ENCODE data around the gene KANK3. TPM values are rescaled to one million over a fixed set of nuclear protein-coding genes. Genes with fewer than 3 reads are reported as not detected.

KANK3 gene
- polyA plus RNA-seq, 4 donors: 6.8 to 16.7 (median 8.1) TPM

GRCh38 chr19:8340341-8341096, 2.5 kb downstream of the KANK3 start:
- no peak for DNase-seq (ENCODE audit: low read depth in 4 of 4, low spot score in 3 of 4)

- DNase-seq (ENCODE audit: low read depth in 4 of 4, low spot score in 3 of 4): no peak
Measured at GRCh38 chr19:8338835-8339234, 4.2 kb downstream of the KANK3 start.

GRCh38 chr19:8337728-8338127, 5.3 kb downstream of the KANK3 start:
- DNase-seq (ENCODE audit: low read depth in 4 of 4, low spot score in 3 of 4): no peak

GRCh38 chr19:8336660-8337059, 6.4 kb downstream of the KANK3 start:
- DNase-seq (ENCODE audit: low read depth in 4 of 4, low spot score in 3 of 4): no peak

GRCh38 chr19:8336072-8336569, 6.9 kb downstream of the KANK3 start:
- DNase-seq (ENCODE audit: low read depth in 4 of 4, low spot score in 3 of 4): no peak

GRCh38 chr19:8335343-8336071, 7.6 kb downstream of the KANK3 start:
- DNase-seq (ENCODE audit: low read depth in 4 of 4, low spot score in 3 of 4): no peak

GRCh38 chr19:8334458-8335342, 8.4 kb downstream of the KANK3 start:
- DNase-seq (ENCODE audit: low read depth in 4 of 4, low spot score in 3 of 4): no peak

GRCh38 chr19:8333767-8334457, 9.2 kb downstream of the KANK3 start:
- no peak for DNase-seq (ENCODE audit: low read depth in 4 of 4, low spot score in 3 of 4)

- DNase-seq (ENCODE audit: low read depth in 4 of 4, low spot score in 3 of 4): no peak
Measured at GRCh38 chr19:8332976-8333766, 9.9 kb downstream of the KANK3 start.

GRCh38 chr19:8331263-8331845, 11.7 kb downstream of the KANK3 start:
- DNase-seq (ENCODE audit: low read depth in 4 of 4, low spot score in 3 of 4): no peak

- no peak for DNase-seq (ENCODE audit: low read depth in 4 of 4, low spot score in 3 of 4)
Measured at GRCh38 chr19:8329996-8330395, 13.1 kb downstream of the KANK3 start.

- no peak for DNase-seq (ENCODE audit: low read depth in 4 of 4, low spot score in 3 of 4)
Measured at GRCh38 chr19:8325454-8325853, 17.6 kb downstream of the KANK3 start.

- DNase-seq (ENCODE audit: low read depth in 4 of 4, low spot score in 3 of 4): no peak
Measured at GRCh38 chr19:8324186-8325050, 18.6 kb downstream of the KANK3 start.

- no peak for DNase-seq (ENCODE audit: low read depth in 4 of 4, low spot score in 3 of 4)
Measured at GRCh38 chr19:8323781-8324185, 19.3 kb downstream of the KANK3 start.

GRCh38 chr19:8322638-8322997, 20.4 kb downstream of the KANK3 start:
- no peak for DNase-seq (ENCODE audit: low read depth in 4 of 4, low spot score in 3 of 4)

GRCh38 chr19:8321986-8322637, 20.9 kb downstream of the KANK3 start:
- no peak for DNase-seq (ENCODE audit: low read depth in 4 of 4, low spot score in 3 of 4)

GRCh38 chr19:8321067-8321985, 21.7 kb downstream of the KANK3 start, which contains the start of the genes NDUFA7 and RPS28:
NDUFA7 (minus strand) TSS chr19:8321375; CDS start chr19:8321358, 17 bp downstream.
RPS28 (plus strand) TSS chr19:8321496; CDS start chr19:8321531, 35 bp downstream.
- DNase-seq (ENCODE audit: low read depth in 4 of 4, low spot score in 3 of 4): peak; percentile 92 to 98 (median 94)

All from right renal pelvis (tissue), 4 donors.